HG03342 (cell line): ENCODE data around the gene GASK1A.
"Not testable (repeated sequence)": the region's sequence is repeated elsewhere in the genome, so short reads cannot be mapped to it uniquely, and the experiment has no call there.

Experiments used
- ATAC-seq: cut with Tn5 transposase; IDR thresholded peaks from one replicate; pipeline ENCODE4 v1.9.1; 2021; ENCODE audit warnings: mild to moderate bottlenecking, moderate library complexity; ENCODE audit not compliant: unreplicated experiment

The GASK1A gene

DNA sequence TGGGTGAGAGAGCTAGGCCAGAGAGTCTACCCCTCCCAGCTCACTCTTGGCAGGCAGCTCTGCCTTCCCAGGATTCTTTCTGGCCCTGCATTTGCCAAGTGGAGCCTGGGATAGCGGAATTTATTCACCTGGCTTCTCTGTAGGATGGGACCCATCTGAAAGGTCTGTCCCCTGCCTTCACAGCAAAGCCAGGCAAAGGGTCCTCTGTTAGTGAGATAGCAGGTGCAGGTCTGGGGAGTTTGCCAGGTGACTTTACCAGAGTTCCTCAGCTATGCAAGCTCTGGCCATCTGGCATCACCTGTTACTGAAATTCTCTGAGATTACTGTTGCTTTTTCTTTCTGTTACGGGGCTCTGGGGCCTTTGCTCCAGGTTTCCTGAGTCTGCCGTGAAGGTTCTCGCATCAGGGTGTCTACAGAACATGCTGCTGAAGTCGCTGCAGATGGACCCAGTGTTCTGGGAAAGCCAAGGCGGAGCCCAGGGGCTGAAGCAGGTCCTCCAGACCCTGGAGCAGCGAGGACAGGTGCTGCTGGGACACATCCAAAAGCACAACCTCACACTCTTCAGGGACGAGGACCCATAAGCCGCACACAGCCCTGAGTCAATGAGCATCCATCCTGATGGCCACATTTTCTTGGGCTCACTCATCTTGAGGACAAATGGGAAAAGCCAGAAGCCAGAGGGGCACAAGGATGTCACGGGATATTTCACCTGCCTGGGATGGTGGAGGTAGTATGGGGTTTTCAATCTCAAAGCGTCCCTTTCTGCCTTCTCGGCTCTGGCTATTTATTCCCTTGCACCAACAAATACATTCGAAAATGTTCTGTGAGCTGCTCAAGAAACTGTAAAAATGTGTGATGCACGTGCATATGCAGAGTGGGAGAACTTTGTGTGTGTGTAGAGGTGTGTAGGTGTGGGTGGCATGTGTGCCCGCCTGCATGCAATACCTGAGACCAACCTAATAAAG is 77.0 kb downstream of the GASK1A start:
- ATAC-seq = no peak

DNA sequence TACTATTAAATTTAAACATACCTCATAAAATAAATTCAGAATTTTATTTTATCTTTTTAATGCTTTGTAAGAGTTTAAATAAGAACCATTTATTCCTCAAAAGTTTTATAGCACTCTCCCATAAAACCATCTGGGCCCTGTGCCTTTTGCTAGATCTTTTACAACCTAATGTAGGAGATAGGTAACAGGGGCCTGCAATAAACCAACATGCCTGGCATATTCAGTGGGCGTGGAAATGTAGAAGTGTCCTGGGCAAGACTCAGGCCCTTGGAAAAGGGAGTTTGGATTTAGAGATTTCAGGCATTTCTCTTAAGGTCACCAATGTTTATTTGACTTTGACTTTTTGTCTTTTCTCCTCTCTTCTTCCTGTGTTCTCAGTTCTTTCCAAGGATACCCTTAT is 80.3 kb downstream of the GASK1A start:
- no peak for ATAC-seq

DNA sequence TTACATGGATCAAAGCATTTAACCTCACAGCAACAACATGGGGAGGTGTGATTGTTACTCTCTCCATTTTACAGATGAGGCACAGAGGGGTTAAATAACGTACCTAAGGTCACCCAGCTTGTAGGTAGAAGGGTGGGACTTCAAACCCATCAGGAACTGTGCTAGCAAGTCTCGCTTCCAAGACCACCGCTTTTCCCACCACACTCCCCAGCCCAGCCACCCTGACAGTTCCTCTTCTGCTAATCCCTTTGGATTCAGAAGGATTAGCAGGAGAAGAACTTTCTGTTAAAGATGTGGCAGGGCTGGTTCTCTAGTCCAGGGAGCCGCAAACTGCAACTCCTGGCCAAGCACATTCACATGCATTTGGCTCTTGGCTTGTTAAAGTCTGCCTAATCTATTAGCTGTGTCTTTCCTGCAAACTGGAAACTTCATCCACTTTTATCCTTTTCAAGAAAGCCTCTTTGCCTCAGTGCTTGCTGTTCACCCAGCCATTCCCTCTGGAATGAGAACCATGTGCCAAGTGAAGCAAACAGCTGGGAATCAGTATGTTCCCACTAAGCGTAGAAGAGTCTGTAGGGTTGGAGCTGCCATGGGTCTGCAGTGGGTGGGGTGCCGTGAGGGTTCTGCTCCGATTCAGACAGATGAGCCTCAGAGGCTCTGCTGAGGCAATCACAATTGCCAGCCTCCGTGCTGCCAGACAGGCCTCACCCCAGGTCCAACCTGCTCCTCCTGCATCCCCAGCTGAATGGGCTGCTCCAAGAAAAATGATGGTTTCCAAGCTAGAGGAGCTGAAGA is 82.2 kb downstream of the GASK1A start:
- ATAC-seq = no peak

DNA sequence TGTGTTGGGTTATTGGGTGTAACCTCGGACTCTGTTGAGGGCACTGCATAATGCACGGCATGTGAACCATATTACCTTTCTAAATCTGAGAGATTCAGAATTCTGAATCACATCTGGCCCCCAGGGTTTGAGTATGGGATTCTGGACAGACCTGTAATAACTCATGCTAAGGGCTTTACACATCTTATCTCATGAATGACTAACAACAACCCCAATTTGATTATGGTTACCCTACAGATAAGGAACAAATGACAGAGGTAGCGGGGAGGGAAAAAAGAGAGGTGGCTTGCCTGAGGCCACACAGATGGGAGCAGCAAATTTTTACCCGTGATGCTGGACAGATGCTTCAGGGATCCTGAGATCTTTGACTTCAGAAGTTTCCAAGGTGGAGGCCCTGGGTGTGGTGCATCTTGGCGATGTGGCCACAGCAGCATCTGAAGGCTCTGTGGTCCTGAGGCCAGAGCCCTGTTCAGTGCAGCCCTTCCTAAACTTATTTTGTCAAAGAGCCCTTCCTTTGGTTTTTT is 83.0 kb downstream of the GASK1A start:
- ATAC-seq = no peak

DNA sequence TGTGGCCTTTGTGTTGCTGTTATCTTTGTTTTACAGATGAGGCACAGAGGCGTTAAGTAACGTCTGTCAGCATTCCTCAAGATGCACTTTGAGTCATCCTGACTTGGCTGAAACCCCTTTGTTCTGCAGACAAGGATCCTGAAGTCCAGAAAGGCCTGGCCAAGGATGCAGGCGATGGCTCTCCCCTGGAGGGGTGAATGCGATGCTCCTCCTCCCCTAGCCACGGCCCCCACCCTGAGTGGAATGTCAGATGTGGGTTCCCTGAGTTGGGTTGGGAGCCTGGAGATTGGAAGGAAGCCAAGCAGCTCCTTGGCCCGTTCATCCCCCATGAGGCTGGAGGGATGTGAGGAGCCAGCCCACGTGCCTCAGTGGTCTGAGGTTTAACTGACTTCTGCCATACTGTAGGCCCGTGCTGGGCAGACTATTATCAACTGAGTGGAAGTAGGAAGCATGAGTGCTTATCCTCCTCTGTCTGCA is 83.5 kb downstream of the GASK1A start:
- ATAC-seq = no peak

DNA sequence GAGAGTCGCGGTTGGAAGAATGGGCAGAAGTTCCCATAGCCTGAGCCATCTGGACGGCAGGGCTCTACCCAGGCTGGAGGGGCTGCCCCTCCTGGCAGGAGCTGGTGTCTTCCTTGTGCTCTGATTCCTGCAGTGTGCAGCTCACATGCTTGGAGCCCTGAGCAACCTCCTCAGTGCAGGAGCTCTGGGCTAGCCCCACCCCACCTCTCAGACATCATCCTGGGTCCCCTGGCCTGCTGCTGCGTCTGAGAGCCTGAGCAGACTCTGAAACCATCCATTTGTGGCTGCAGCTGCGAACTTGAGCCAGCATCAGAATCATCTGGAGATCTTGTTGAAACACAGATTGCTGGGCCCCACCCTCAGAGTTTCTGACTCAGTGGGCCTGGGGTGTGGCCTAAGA is 84.0 kb downstream of the GASK1A start:
- no peak for ATAC-seq

DNA sequence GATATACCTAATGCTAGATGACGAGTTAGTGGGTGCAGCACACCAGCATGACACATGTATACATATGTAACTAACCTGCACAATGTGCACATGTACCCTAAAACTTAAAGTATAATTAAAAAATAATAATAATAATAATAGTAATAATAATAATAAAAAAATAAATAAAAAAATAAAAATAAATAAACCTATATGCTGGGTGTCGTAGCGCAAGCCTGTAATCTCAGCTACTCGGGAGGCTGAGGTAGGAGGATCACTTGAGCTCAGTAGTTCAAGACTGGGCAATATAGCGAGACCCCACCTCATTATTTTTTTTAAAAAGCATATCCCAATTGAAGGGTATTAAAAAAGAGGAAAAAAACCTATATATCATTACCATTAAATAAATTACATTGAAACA is 91.6 kb downstream of the GASK1A start:
- not testable (repeated sequence) for ATAC-seq

DNA sequence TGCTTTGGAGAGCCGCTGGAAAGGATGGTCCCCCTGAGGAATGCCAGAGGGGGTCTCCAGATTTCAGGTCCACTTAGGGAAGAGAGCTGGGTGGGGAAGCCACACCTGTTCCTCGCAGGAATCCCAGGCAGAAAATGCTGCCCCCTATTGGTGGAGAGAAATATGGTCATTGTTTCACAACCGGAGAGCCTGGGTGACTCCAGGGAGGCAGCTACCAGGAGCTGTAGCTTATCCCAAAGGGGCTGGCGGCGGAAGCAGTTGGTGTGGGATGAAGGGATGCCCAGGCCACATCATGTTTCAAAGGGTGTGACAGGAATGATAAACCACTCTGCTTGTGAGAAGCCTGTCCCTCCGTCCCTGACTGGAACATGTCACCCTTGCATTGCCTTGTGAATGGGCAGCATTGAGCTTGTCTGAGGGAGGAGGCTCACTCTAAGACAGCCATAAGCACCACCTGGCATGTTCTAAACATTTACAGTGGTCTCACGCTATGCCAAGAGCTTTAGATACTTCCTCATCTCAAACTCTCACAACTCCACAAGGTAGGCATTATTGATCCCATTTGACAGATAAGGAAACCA is 92.3 kb downstream of the GASK1A start:
- no peak for ATAC-seq

DNA sequence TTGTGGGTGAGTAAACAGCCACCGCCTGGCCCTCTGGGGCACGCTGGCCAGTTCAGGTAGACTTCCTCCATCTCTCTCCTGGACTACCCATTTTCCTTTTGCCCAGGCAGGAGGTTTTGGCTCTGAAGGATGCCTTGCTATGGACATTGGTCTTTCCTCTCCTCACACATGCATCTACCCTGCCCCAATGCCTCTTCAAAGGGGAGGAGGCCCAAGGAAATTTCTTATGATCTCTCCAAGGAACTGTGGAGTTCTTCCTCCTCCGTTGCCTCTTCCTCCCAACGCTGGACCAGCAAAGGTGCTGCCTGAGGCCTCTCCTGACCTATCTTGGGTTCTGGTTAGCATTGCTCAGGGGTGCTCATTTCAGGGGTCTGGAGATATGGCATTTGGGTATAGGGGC is 93.2 kb downstream of the GASK1A start:
- no peak for ATAC-seq

DNA sequence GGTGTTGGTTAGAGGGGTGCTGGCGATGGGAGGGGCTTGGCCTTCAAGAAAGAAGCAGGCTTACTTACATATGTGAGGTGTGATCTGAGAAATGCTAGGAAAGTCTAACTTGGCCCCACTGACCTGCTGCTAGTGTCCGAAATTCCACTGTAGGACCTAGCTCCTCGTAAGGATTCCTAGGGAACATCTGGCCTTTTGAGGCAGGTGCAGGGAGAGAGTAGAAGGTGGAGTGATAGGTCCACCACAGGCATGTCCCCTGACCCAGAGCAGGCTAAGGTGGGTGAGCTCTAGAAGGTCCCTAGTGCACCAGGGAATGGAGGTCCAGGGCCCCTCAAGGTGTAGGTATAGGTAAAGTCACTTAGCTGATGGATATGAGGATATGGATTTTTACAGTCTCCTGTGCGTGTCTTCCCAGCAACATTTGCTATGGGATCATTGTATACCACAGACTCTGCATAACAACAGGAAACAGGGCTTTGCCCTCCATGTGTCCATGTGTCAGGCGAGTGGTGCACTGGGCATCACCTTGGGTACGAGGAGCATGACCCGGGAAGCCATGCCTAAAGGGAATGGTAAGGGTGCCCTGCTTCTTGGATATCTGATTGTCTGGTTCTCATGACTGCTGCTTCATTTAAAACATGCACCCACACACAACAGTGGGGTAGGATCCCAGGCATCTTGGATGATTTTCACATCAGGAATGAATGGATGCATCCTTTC is 94.2 kb downstream of the GASK1A start:
- no peak for ATAC-seq

DNA sequence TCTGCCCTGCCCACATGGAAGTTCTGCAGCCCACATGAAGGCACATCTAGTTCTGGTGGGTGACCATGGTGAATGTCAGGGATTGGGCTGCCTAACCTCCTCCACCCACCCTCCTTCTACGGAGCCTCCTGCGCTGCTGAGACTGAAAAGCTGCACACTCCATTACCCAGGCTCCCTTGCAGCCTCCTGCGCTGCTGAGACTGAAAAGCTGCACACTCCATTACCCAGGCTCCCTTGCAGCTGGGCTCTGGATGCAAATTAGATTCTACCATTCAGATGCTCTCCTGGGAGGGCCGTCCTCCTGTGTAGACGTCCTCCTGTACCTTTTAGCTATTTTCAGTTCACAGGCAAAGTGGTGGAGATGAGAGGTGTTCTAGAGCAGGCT is 94.7 kb downstream of the GASK1A start:
- no peak for ATAC-seq

DNA sequence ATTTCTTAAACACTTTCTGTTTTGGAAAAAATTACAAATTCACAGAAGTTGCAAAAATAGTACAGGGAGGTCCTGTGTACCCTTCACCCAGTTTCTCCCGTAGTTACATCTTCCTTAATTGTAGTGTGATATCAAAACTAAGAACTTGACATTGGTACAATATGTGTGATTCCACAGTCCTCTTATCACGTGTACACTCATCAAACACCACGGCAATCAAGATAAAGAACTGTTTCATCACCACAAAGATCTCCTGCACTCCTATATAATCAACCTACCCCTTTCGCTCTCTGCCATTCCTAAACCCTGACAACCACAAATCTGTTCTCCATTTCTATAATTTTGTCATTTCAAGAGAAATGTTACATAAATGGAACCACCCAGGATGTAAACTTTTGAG is 95.4 kb downstream of the GASK1A start:
- no peak for ATAC-seq

DNA sequence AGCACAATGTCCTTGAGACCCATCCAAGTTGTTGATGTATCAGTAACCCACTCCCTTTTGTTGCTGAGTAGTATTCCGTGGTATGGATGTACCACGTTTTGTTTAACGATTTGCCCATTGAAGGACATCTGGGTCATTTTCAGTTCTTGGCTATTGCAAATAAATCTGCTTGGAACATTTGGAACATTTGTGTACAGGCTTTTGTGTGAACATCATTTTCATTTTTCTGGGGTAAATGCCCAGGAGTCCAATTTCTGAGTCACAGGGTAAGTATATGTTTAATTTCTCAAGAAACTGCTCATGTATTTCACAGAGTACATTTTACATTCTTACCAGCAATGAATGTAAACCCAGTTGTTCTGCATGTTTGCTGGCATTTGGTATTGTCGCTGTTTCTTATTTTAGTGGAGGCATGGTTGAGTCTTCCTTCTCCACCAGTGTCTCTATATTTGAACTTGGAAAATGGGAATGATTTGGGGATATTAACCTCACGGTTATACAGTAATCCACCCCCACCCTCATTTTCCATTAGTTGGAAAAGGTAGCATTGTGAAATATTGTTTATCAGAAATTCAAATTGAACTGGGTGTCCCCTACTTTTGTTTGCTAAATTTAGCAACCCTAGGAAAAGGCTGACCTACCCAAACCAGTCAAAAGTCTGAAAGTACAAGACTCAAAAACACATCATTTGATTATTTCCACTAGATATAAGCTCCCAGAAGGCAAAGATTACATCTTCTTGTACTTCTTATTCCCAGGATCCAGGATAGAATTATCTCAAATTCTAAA is 96.0 kb downstream of the GASK1A start:
- no peak for ATAC-seq

DNA sequence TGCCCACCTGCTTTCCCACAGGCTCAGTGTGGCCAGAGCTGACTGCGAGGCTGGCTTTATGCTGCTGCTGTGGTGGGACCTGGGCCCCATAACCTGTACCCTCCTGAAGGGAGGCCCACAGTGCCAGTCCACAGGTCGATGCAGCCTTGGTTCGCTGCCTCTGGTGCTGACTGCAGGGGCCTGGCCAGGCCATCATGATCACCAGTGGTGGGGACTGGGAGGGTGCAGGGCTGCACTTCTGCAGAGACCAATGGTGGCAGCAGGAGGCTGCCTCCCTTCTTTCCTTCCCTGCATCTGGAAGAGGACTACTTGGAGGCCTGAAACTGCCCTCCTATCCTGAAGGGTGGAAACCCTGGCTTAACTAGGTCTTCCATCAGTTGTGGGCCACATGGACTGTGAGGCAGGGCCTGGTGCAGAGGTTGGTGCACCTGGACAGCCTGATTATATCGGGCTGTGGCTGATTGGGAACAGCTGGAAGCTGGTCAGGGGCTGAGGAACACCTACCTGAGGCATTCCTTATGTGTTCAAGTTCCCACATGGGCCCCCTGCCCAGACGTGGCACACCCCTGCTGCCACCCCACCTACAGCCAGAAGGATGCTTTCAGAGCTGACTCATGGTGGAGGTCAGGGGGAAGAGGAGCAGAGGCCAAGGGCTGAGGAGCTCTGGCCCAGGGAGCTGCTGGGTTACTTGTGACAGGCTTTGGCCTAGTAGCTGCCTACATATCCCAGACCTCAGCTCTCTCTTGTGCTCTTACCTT is 97.0 kb downstream of the GASK1A start:
- ATAC-seq = no peak

DNA sequence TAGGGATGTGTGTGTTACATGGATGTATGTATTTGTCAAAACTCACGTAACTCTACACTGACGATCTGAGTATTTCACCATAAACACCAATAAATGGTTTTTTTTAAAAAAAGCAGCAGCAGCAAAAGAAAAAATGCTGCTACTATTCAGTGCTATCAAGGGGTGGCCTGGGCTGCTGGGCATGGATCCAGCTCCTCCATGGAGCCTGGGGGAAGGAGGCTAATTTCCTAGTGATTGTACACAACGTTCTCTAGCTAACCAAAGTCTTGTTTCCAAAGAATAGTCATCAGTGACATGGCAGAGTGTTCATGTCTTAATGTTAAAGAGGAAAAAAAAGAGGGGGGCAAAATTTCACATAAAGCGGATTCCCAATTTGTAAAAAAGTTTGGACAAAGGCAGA is 97.7 kb downstream of the GASK1A start:
- no peak for ATAC-seq

DNA sequence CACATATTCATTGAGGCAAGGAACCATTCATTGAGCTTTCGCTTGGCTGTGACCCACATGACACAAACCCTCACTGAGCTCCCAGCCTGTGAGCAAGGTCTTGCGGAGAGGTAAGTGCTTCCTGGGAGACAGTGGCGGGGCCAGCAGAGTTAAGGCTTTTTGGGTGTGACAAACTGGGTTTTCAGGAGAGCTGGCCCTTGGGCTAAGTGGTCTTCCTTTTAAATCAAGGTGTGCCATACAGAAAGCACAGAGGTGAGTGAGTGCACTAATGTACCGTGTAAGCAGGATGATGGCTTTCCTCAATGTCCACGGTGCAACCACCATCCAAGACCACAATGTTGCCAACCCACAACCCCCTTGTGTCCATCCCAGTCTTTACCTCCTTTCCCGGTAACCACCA is 98.2 kb downstream of the GASK1A start:
- ATAC-seq = no peak

DNA sequence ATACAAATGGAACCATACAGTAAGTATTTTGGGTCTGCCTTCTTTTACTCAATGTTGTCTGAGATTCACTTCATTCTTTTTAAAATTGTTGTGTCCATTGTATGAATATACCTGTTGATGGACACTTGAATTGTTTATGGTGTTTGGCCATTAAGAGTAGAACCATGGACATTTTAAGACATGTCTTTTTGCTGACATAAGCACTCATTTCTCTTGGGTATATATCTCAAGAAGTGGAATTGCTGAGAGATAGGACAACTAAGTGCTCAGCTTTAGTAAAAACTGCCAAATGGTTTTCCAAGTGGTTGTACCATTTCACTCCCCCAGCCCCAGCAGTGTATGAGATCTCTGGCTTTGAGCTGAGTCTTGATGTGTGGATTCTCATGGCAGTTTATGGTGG is 98.6 kb downstream of the GASK1A start:
- no peak for ATAC-seq

DNA sequence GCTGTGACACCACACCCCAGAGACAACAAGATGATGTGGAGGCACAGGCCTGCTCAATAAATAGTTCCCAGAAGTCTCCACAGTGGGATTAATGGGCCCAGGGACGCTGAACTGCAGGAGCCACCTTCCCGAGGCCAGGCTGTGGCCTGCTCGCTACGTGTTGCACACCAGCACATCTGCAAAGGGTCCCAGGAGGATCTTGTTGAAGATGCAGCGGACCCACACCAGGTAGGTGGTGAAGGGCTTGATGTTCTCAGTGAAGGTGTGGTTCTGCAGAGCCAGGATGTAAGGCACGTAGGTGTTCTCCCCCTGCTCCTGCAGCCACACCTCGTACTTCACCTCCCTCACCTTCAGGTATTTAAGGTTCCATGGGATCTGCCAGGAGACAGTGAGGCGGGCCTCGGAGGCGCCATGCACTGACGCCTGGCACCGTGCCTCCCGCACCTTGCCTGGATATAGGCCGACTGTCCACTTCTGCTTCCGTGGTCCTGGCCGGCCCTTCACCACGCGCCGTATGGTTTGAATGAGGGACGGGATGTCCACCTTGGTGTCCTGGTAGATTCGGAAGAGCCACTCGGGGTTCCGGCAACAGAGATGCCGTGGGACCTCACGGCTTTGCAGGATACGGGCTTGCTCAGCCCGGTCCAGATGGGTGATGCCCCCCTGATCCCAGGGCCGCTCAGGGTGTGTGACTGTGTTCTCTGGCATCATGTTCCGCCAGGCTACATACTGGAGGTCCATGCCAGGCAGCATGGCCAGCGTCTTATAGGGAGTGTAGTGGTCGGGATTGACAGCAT is 100.6 kb downstream of the GASK1A start:
- no peak for ATAC-seq
